Tibial nerve (tissue), 4 donors: Measurements from ENCODE around the gene PRR22. TPM values are rescaled to one million over a fixed set of nuclear protein-coding genes. Genes with fewer than 3 reads are reported as not detected.

Experiments used
- DNase-seq, 2 donors: peaks; one replicate each; pipeline ENCODE4 v3.0.0-alpha.2; 2019; ENCODE audit warnings: low spot score in 2 of 2
- H3K27ac ChIP-seq, 4 donors: fragments of 200-600 bp; sonication (generic) in 3 of 4; one replicate each; pipeline ENCODE4 v1.5.1; 2017 to 2019; ENCODE audit warnings: mild to moderate bottlenecking in 1 of 4
- H3K27me3 ChIP-seq, 2 donors: fragments of 200-600 bp; sonication (generic) in 1 of 2; one replicate each; pipeline versions ENCODE4 v1.5.1 to v1.6.0; 2017 to 2019
- H3K36me3 ChIP-seq, 3 donors: fragments of 200-600 bp; sonication (generic); one replicate each; pipeline ENCODE4 v1.5.1; 2018 to 2019
- H3K4me1 ChIP-seq, 4 donors: fragments of 200-600 bp; sonication (generic) in 3 of 4; one replicate each; pipeline ENCODE4 v1.5.1; 2017 to 2019
- H3K4me3 ChIP-seq, 4 donors: fragments of 200-600 bp; sonication (generic) in 3 of 4; one replicate each; pipeline ENCODE4 v1.5.1; 2017 to 2019; ENCODE audit warnings: mild to moderate bottlenecking in 1 of 4, moderate library complexity in 1 of 4
- H3K9me3 ChIP-seq, 4 donors: fragments of 200-600 bp; sonication (generic) in 3 of 4; one replicate each; pipeline ENCODE4 v1.5.1; 2017 to 2019
- EP300 ChIP-seq, 2 donors: sonication (generic); formaldehyde crosslinking; IDR thresholded peaks; one replicate each; pipeline ENCODE4 v1.6.1; 2017; ENCODE audit warnings: antibody characterized with exemption in 2 of 2, mild to moderate bottlenecking in 1 of 2
- POLR2A ChIP-seq, 2 donors: fragments of 450-650 bp; IDR thresholded peaks; one replicate each; pipeline ENCODE4 v1.6.1; 2017; ENCODE audit warnings: antibody characterized with exemption in 2 of 2, mild to moderate bottlenecking in 2 of 2, moderate library complexity in 2 of 2
- WGBS, 2 donors: methylation state at CpG; one replicate each; pipeline ENCODE4 v1.1.5; 2018; 5-methylcytosine and 5-hydroxymethylcytosine counted together
- total RNA-seq, 4 donors: library from RNA; depleted of rRNA; stranded (reverse); fragments of >200 nt; gene quantifications; one replicate each; pipeline ENCODE4 v1.1.0, GENCODE V29; 2016
- TF ChIP-seq, protein P1 (sequence below), 5 experiments: fragments of 200-600 bp in 3 of 5; fragments of 450-650 bp in 2 of 5; sonication (generic) in 3 of 5; IDR thresholded peaks; one replicate each; pipeline ENCODE4 v1.5.1; 2016 to 2019; ENCODE audit warnings: antibody characterized with exemption in 5 of 5, mild to moderate bottlenecking in 3 of 5, moderate library complexity in 2 of 5

Gene PRR22
- total RNA-seq, 4 donors from 2014 or later = 0.66 to 6.3 (median 2.3) TPM

DNA sequence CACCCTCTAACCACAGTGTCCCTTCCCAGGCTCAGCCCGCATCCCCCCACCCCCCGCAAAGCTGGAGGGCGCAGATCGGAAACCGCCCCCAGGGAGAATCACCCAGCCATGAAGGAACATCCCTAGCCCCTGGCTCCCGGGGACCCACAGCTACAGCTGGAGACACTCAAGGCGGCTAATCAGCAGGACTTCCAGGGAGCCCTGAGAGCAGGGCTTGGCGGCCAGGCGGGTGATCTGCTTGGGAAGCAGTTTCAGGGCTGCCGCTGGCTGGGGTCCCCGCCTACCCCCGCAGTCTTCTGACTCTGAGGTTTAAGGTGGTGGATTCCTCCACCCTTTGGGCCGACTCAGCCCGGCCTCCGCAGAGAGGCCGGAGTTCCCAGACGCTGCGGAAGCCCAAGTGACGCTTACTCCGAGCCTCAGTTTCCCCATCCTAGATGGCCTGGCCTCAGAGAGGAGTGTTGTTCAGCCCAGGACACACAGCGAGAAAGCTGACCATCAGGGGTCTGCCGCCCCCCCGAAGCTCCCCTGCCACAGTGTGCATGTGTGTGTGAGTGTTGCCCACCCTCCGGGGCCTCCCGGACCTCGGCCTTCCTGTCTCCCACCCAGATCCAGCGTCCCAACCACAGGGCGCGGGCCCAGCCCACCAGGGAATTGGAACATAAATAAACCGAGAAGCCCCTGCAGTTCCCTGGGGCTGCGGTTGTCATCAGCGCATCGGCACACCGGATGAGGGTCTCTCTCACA is 45.2 kb upstream of the PRR22 start:
- no peak overlapping the region for H3K27ac ChIP-seq
- H3K4me3 ChIP-seq = no peak overlapping the region

DNA sequence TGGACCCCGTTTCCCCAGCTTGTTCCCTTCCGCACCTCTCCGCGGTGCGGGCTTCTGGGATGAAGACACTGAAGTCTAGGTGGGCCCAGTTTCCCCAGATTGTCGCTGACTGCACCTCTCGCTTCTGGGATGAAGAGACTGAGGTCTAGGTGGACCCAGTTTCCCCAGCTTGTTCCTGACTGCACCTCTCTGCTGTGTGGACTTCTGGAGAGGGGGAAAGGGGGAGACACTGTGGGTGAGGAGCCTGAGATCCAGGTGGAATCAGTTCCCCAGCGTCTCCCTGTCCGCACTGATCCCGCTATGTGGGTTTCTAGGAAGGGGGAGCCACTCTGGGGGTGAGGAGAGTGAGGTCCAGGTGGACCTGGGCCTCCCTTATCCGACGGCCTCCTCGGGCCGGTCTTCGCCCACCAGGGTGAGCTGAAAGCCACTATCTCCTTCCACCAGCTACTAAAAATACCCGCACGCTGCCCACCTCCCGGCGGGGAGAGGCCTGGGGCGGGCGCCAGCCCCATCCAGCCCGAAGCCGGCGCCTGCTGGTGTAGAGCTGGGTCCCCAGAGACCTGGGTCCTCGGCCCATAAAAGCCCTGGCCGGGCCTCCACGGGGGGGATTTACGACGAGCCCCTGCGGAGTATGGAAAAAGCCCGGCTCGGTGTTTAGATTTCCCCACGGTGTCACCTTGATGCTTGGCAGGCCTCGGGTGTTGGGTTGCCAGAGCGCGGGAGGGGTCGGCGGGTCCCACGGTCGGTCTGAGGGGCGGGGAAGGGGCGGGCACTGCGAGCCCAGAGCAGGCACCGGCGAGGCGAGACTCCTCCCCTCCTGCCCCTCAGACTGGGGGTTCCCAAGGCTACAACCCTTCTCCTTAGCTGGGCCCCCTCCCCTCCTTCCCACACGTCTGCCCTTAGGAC is 44.4 kb upstream of the PRR22 start:
- 7% methylated on average over 28 to 36 of the region's 47 CpGs for WGBS, 2 donors
- H3K27ac ChIP-seq = peak overlapping the region in 3 of 4 donors; percentile 42 to 57 (median 54)
- DNase-seq = no peak
- no peak for TF ChIP-seq POLR2A (IDR thresholded peaks at IDR 0.05)
- TF ChIP-seq EP300 (IDR thresholded peaks at IDR 0.05) = no peak
- TF ChIP-seq, protein P1, sequence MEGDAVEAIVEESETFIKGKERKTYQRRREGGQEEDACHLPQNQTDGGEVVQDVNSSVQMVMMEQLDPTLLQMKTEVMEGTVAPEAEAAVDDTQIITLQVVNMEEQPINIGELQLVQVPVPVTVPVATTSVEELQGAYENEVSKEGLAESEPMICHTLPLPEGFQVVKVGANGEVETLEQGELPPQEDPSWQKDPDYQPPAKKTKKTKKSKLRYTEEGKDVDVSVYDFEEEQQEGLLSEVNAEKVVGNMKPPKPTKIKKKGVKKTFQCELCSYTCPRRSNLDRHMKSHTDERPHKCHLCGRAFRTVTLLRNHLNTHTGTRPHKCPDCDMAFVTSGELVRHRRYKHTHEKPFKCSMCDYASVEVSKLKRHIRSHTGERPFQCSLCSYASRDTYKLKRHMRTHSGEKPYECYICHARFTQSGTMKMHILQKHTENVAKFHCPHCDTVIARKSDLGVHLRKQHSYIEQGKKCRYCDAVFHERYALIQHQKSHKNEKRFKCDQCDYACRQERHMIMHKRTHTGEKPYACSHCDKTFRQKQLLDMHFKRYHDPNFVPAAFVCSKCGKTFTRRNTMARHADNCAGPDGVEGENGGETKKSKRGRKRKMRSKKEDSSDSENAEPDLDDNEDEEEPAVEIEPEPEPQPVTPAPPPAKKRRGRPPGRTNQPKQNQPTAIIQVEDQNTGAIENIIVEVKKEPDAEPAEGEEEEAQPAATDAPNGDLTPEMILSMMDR (IDR thresholded peaks at IDR 0.05) = no peak
- H3K36me3 ChIP-seq = no peaks in the 10 kb centered on the region
- peaks cover 0 to 19% (median 8%) of the 10 kb centered on the region in 4 donors for H3K4me1 ChIP-seq
- peak overlapping the region; percentile 24 to 54 (median 34) for H3K4me3 ChIP-seq
- H3K27me3 ChIP-seq = peaks cover 0 to 58% of the 10 kb centered on the region in 2 donors
- H3K9me3 ChIP-seq = no peaks in the 10 kb centered on the region

More for the DNA sequence above, 45.2 kb upstream of the PRR22 start:
- 31 to 55% methylated on average over 17 to 26 of the region's 34 CpGs for WGBS, 2 donors
- TF ChIP-seq EP300 (IDR thresholded peaks at IDR 0.05) (no peak), POLR2A (IDR thresholded peaks at IDR 0.05) (no peak)
- TF ChIP-seq, protein P1 (IDR thresholded peaks at IDR 0.05) = no peak
- Histone ChIP-seq H3K36me3 (no peaks in the 10 kb centered on the region), H3K9me3 (no peaks in the 10 kb centered on the region), H3K27me3 (peaks cover 0 to 63% of the 10 kb centered on the region in 2 donors), H3K4me1 (peaks cover 0 to 19% (median 8%) of the 10 kb centered on the region in 4 donors)
- no peak for DNase-seq

DNA sequence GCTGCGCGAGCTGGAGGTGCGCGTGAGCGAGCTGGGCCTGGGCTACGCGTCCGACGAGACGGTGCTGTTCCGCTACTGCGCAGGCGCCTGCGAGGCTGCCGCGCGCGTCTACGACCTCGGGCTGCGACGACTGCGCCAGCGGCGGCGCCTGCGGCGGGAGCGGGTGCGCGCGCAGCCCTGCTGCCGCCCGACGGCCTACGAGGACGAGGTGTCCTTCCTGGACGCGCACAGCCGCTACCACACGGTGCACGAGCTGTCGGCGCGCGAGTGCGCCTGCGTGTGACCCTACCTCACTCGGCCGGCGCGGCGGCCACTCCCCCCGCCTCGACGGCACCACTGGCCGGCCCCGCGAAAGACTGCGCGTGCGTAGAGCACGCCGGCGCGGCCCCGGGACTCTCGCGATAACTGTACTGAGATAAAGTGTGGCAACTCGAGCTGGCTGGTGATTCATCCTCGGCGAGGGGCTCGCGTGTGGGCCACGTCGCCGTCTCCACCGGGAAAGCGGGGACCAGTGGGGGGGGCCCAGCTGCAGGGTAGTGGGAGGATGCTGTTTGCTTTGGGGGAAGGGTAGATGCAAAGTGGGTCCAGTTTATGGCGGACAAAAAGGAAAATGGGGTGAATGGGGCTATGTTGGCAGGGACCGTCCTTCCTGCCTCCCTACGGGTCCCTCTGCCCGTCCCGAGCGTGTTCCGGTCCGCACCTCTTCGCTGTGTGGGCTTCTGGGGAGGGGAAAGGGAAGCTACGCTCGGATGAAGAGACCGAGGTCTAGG is 43.5 kb upstream of the PRR22 start:
- peak; percentile 33 to 50 for TF ChIP-seq POLR2A (IDR thresholded peaks at IDR 0.05)
- TF ChIP-seq EP300 (IDR thresholded peaks at IDR 0.05) = peak in 1 of 2 donors; percentile 56
- TF ChIP-seq, protein P1 (IDR thresholded peaks at IDR 0.05) = no peak
- Histone ChIP-seq H3K4me3 (peak overlapping the region; percentile 24 to 54 (median 34)), H3K9me3 (no peaks in the 10 kb centered on the region), H3K27ac (peak overlapping the region in 3 of 4 donors; percentile 42 to 57 (median 54)), H3K27me3 (peaks cover 0 to 56% of the 10 kb centered on the region in 2 donors), H3K36me3 (no peaks in the 10 kb centered on the region), H3K4me1 (peaks cover 0 to 19% (median 8%) of the 10 kb centered on the region in 4 donors)
- peak; percentile 46 to 70 for DNase-seq
- WGBS, 2 donors = 1% methylated on average over 49 to 52 of the region's 91 CpGs

DNA sequence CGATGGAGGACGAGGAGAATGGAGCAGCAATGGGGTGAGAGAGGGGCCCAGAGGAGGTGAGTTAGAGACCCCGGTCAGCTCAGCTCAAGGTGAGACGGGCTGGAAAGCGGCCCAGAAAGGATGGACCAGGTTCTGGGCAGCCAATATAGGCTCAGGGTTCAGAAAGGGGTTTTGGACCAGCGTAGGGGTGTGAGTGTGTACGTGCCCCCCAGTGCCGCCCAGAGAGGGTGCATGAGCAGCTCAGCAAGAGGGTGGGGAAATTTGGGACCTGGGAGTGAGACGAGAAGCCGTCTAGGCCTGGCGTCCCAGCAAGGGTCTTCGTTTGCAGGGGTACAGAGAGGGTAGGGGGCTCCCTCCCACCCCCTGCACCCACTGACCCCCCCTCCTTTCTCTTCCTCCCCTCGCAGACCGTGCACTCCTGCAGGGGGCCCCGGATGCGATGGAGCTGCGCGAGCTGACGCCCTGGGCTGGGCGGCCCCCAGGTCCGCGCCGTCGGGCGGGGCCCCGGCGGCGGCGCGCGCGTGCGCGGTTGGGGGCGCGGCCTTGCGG is 42.9 kb upstream of the PRR22 start:
- Histone ChIP-seq H3K27me3 (peaks cover 0 to 53% of the 10 kb centered on the region in 2 donors), H3K9me3 (no peaks in the 10 kb centered on the region), H3K4me1 (peaks cover 0 to 19% (median 8%) of the 10 kb centered on the region in 4 donors), H3K4me3 (peak overlapping the region in 2 of 4 donors; percentile 18 to 54), H3K27ac (peak overlapping the region in 1 of 4 donors; percentile 57), H3K36me3 (no peaks in the 10 kb centered on the region)
- WGBS, 2 donors = 19 to 34% methylated on average over 11 to 30 of the region's 37 CpGs
- TF ChIP-seq POLR2A (IDR thresholded peaks at IDR 0.05) (no peak), EP300 (IDR thresholded peaks at IDR 0.05) (no peak)
- no peak for DNase-seq
